T-helper 22 cell (primary cell): ENCODE results near the gene MYO15B.

Experiments
- DNase-seq: peaks from one replicate; pipeline ENCODE4 v3.0.0-alpha.2; 2020; ENCODE audit warnings: low read depth

Gene MYO15B

DNA sequence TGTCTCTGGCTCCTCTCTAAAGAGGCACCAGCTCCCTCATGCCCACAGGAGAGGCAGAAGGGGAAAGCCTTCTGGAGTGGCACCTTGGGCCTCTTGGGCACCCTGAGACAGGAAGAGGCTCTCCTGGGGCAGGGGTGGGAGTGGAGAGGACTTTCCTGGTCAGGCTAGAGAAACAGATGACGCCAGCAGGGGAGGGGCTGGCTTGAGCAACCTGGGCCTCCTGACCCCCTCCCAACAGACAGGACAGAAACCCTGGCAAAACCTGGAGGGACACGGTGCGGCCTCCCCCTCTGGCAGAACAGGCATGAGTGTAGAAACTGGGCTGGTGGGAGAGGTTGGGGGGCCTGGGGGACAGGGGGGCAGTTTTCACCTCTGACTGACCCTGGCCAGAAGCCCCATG, 51.7 kb downstream of the MYO15B start:
- DNase-seq = no peak

DNA sequence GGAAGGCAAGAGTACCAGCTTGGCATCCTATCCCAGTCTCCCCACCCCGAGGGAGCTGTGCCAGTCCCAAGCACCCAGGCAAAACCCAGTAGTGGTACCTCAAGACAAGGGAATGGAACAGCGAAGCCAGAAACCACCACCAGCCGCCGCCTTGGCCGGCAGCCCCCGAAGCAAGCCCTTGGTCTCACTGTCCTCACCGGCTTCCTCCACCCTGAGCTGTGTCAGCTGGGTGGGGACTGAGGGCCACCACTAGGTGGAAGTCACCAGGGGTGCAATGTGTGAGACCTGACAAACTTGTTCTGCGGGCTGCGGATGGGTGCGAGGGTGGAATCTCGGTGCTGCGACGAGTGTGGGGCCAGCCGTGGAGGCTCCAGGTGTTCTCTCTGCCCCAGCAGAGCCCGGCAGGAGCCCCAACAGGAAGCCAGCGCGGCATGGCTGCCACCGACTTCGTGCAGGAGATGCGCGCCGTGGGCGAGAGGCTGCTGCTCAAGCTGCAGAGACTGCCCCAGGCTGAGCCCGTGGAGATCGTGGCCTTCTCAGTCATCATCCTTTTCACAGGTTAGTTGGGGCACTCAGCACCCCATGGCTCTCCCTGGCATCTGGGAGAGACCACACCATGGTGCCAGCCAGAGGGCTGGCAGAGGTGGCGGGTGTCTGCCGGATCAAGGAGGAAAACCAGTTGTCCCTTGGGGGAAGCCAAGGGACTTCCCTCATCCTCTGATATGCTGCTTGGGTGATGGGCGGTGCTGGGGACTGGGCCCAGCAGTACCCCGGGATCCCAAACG, 52.4 kb downstream of the MYO15B start:
- no peak for DNase-seq

DNA sequence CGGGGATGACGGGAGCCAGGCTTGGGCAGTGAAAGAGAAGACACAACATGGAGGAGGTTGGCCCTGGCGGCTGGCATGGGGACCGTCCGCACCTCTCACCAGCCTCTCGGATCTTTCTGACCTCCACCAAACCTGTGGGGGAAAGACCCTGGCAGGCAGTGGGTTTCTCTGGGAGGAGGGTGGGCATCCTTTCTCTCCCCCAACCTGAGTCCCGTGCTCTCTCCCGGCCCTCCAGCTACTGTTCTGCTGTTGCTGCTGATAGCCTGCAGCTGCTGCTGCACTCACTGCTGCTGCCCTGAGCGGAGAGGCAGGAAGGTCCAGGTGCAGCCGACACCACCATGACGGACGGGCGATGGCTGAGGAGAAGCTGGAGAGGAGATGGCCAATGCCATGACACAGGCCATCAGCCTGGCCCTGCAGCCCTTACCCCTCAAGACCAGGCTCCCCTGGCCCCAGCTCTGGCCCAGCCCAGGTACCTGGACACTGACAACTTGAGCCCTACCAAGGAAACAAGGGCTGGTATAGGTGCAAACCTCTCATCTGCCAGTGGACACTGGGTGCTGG, 53.0 kb downstream of the MYO15B start:
- DNase-seq = no peak

DNA sequence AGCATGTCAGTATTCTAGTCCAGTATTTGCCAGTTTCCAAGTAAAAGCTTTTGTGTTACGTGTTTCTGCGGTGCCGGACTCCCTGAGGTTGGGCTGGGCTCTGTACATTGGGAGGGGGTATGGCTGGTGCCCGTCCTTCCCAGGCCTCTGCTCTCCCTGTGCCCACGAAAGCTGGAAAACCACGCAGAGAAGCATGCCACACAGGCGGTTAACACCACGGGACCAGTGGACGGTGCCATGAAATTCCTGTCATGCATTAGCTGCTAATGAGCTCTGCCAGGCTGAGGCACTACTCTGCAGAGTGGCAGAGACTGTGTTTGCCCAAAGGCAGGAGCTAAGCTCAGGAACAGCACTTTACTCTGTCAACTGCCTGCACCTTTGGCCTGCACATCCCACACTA, 53.7 kb downstream of the MYO15B start:
- no peak for DNase-seq

DNA sequence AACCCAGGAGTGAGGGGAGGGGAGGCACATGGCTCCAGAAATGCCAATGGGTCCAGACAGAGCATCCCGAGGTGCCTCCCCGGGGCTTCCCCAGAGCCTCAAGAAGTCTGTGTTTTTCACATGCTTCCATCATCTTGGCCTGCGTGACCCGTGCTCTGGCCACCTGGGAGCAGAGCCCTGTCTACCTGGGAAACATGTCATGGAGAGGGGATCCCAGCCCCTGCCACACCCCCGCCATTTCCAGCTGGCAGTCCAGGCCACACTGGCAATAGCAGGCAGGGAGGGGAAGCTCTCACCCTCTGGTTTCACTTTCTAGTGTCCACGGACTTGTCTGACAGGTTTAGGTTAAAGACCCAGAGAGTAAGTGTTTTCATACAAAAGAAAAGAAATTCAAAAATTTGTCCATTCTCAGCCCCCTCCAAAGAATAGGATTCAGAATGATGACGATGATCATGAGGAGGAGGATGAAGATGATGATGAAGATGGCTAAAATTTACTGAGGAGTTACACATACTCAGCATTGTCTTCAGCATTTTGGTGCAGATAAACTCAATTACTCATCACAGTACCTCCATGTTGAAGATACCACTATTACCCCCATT, 54.7 kb downstream of the MYO15B start:
- DNase-seq = no peak

DNA sequence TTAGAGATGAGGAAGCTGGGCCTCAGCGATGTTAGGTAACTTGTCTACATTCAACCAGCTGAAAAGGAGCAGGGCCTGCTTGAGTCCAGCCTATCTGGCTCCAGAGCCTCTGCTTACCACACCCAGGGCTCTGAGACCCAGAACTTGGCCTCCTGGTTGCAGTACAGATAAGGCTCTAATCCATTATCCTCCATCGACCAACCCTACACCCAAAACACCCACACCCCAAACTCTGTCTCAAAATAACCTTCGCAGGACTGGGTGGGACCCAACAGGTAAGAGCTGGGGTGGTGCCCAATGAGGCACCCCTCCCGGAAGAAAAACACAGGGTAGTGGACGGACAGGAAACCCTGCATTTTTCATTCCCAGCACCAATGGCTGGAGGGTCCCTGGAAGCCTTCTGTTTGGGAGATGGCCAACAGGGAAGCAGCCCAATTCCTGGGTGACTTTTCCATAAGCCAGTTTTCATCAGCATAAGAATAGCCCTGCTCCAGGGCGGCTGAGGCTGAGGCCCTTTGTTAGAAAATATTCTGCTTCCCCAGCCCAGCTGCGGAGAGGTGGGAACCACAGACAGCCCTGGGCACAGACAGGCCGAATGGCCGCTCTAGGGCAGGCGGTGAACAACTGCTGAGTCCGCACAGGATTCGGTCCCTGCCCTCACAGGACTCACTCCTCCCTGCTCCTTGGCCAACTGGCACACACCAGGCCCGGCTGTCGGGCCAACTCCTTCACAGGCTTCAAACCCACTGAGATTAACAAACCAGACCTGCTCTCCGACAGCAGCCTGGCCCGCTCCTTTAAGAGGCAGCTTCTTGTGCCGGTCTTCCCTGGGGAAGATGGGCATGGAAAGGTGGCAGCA, 55.4 kb downstream of the MYO15B start:
- DNase-seq = no peak

DNA sequence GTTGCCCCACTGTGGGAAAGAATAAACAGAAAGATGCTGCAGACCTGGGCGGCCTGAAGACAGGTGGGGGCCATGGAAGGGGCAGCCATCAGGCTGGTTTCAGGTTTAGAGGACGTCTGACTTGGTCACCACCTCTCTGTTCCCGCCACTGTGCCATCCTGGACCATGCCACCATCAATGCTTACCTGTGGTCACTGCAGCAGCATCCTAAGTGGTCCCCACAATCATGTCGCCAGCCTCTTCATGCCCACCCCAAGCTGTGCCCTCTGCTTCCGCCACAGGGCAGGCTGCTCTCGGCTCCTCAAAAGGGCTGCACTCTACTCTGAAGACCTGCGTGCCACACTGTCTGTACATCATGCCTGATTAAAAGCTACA, 56.0 kb downstream of the MYO15B start:
- no peak for DNase-seq

DNA sequence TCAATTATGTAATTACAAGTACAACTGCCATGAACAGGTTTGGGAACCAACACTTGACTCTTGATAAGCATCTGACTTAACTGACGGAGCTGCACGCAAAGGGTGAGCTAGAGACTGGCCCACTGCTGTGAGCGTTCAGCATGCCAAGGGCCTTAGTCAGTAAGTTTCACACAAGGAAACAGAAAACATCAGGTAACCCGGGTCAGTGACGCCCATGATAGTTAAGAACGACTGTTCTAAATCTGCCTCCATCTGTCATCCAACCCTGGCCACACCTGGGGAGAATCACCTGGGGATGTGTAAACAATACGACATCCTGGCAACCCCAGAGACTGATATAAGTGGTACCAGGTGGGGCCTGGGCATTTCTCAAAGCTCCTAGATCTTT, 57.9 kb downstream of the MYO15B start:
- no peak for DNase-seq

DNA sequence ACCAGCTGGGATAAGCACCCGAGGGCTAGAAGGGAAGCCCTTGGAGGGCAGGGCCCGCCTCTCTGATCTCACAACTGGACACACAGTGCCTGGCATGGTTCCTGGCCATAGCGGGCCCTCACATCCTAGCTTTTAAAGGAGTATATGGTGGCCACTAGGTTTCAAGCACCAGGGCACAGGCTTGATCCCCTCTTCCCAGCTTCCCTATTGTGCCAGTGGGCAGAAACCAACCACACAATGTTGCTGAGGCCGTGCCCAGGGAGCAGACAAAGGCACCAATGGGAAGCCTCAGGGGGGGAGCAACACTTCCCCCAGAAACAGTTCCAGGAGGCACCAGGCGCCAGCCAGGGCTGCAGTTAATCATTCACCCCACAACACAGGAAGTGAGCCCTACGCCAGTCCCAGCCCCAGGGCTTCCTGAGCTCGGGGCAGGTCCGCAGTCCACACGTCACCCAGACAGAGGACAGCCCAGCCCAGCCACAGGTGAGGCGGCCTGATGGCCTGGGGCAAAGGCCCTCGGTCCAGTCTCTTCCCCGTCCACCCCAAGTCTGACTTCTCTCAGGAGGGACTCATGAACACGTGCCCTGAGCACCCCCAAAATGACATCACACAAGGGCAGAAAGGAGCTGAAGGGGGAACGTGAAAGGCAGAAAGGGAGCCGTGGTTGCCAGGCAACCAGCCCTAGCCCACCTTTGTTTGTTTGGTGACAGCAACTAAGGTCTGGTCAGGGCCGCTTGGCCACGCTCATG, 58.5 kb downstream of the MYO15B start:
- DNase-seq = no peak

DNA sequence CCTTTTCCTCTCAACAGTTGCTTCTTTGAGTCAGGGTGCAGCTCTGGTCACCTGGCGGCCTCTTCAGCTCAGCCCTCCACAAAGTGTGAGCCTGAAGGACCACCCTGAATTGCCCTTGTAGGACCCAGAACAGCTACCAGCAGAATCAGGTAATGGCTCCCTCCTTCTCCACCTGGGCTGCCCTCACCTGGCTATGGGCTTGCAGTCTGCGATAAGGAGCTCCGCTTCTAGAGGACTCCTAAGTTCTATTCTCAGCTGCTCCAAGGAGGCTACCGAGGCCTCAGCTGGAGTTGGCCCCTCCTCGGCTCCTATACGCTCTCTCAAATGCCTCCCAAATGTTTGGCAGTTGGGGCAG, 59.0 kb downstream of the MYO15B start:
- no peak for DNase-seq

DNA sequence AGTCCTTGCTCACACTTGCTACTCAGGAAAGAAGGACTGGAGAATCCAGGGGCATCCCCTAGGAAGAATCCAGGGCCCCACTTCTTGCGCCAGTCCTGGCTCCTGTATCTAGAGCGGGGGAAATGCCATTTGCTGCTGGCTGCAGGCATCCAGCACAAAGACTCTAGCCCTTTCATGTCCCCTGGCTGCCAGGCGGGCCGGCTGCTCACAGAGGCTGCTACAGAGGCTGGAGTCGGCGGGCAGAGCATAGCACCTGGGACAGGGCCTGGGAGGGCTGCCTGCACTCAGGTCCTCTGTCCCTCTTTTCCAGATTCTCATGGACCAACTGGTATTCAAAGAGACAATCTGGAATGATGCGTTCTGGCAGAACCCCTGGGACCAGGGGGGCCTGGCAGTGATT, 59.5 kb downstream of the MYO15B start:
- no peak for DNase-seq

DNA sequence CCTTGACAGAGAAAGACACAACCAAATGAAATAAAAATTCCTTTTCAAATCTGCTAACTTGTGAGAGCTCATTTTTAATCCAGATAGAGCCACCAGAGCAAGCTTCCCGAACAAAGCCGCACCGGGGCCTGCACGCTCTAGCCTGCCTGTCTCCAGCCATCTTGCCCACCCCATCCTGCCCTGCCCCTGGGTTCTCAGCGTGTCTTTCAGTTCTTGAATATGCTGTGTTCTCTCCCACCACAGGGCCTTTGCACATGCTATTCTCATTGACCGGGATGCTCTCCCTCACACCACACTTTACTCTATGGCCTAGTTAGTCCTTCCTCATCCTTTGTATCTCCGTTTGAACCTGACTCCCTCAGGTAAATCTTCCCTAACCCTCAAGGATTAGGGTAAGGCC, 60.3 kb downstream of the MYO15B start:
- DNase-seq = no peak

DNA sequence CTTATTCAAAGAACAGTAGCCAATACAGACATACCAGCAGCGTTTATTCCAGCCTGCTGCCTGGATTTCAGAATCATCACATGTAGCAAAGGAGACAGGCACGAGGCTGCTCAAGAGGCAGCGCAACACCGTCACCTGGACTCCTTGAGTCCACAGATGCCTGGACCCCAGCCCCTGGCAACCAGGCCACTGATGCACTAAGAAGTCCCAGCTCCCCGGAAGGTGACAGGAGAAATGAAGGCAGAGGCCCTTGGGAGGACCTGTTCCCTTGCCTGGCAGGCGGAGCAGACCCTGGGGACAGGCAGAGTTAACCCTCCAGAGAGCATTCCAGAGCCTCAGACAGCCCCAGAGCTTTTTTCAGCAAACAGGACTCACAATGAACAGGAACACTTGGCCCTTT, 62.1 kb downstream of the MYO15B start:
- no peak for DNase-seq

DNA sequence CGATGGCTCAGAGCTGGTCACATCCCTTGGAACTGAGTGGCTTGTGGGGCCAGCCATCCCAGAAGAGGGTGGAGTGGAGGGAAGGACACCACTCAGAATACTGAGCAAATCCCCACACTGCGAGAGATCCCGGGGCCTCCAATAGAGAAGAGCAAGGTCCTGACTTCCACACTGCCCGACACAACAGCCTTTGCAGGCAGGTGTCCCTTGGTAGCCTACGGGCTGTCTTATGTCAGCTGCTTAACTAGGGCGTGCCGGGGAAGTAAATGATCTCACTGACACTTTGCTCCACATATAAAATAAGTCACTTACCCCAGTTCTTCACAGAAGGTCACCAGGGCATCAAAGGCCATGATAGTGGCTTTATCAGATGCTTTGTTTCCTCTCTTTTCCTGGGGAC, 63.3 kb downstream of the MYO15B start:
- no peak for DNase-seq

DNA sequence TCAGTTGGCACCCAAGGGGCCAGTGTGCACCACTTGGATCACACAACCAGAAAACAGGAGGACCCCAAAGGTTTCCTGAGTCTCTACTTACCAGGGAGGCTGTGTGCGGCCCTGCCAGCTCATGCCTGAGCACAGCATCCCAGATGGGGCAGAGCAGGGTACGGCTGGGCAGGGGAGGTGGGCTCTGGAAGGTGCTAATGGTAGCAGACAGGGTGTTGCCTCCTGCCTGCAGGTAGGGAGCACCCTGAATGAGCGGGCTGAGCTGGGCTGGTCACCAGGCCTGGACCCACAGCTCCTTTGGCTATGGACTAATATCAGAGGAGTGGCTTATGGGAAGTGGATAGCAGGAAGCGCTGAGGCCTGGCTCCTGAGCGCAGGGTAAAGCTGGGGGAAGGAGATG, 64.7 kb downstream of the MYO15B start:
- DNase-seq = no peak

DNA sequence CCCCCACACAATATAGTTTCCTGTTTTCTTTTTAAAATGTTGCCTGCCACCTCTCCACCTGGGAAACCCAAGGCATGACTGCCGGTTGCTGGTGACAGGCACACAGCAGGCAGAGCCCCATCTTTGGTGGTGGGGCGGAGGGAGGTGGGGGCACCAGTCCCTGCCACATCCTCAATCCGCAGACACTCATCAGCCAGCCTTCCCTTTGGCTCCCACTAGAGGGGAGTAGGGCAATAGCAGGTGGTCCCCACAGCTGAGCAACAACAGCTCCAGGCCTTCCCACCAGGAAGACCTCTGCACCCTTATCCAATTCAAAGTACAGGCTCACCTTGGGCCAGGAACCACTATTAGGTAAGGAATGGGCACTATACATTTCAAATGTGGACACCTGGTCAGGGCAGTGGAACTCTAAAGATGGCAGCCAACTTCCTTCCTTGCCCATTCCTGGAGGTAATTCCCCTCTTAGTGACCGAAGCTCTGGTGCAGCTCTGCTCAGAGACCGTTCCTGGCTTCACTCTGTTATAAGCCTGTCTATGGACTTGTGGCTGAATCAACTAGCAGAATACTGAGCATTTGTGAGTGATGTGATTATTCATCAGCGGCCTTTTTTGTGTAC, 65.4 kb downstream of the MYO15B start:
- DNase-seq = no peak

DNA sequence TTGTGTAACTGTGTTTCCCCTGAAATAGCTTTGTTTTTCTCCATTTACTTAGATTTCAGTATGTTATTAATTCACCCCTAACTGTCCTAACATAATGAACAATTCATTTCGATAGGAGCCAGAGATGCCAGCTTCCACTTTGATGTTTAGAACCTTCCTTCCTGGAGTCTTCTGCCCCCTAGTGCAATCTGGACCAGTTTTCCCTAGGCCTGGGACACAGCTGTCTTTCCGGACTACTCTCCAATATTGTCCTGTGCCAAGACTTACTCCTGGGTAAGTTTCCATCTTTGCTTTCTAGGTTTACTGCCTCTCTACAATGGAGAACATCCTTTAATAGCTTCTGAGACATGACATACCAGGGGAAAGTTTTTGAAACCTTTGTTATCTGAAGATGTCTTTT, 66.6 kb downstream of the MYO15B start:
- DNase-seq = no peak

DNA sequence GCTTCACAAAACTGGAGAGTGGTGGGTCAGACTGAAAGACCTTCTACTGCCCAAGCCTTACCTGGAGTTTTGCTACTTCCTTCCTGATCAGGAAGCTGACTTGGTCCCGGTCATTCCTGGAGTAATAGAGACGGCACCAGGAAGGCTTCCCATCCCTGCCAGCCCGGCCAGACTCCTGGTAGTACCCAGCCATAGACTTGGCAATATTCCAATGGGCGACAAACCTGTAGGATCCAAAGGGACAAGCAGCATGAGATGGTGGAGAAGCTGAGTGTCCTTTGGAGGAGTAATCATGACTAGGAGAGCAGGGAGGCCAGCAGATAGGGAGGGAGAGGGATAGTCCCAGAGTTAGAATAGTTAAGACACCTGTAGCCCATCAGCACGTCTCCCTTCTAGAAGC, 70.6 kb downstream of the MYO15B start:
- DNase-seq = no peak

DNA sequence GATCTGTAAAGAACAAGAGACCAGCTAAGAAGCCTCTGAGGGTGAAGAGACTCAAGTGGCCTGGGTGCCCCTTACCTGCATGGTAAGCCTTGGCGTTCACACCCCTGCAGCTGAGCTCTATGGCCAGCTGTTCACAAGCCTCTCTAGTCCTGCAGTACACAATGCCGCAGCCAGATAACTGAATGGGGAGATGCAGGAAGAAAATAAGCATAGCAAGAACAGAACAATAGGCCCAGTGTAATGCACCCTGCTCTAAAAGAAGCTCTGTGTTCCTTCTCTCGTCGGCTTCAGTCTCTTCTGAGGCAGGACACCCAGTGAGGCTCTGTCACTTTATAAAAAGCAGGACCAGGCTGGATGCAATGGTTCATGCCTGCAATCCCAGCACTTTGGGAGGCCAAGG, 73.9 kb downstream of the MYO15B start:
- DNase-seq = no peak

DNA sequence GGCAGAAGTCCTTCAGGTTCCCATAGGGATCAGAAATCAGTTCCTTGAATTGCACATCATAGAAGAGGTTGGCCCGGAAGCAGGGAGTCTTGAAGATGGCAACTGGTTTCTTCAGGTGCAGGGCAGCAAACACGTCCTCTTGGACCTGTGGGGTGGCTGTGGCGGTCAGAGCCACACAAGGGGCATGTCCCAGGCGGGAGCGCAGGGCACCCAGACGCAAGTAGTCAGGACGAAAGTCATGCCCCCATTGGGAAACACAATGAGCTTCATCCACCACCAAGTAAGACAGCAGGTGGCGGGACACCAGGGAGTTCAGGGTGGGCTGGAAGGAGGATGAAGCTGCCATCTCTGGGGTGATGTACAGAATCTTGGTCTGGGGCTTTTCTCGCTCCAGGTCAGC, 74.9 kb downstream of the MYO15B start:
- DNase-seq = no peak

DNA sequence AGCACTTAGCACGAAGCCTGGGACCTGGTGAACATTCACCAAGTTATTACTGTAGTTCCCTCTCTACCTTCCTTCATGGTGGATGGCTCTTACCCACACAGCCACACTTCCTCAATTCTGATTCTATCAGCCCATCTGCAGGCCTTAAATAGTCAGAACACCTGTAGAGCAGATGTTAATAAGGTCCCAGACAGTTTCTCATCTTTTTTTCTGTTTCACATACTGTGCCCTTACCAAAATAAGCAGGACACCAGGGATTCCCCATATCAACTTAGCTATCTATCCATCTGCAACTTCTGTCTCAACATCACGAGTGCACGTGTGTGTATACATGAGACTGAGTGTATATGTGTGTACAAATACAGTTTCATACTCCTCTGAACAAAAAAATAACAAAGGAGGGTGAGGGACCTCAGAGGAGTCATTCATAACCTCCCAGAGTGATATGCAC, 76.5 kb downstream of the MYO15B start:
- DNase-seq = no peak

DNA sequence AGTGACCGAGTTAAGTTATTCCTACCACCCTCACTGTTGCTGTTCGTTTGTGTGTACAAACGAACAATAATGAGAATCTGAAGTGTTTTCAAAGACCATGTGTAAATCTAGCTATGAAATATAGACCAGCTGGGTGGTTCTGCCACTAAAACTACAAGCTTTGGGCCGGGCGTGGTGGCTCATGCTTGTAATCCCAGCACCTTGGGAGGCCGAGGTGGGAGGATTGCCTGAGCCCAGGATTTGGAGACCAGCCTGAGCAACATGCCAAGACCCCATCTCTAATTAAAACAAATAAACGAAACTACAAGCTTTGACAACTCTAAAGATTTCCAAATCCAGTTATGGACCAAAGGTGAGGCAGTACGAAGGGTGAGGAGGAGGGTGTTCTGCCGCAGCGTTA, 78.4 kb downstream of the MYO15B start:
- no peak for DNase-seq
